GM19328 (cell line): ENCODE data around the gene SYNGR4.
"Not testable (repeated sequence)": the region's sequence is repeated elsewhere in the genome, so short reads cannot be mapped to it uniquely, and the experiment has no call there.

Experiments used
- ATAC-seq: cut with Tn5 transposase; IDR thresholded peaks from one replicate; pipeline ENCODE4 v1.9.1; 2021; ENCODE audit warnings: mild to moderate bottlenecking, moderate library complexity; ENCODE audit not compliant: unreplicated experiment

Gene SYNGR4

GRCh38 chr19:48370955-48371354, 6.8 kb downstream of the SYNGR4 start:
- no peak for ATAC-seq

GRCh38 chr19:48371367-48371766, 7.2 kb downstream of the SYNGR4 start:
- ATAC-seq: no peak

GRCh38 chr19:48371771-48372170, 7.6 kb downstream of the SYNGR4 start:
- not testable (repeated sequence) for ATAC-seq

- ATAC-seq: no peak
Measured at GRCh38 chr19:48372904-48373303, 8.7 kb downstream of the SYNGR4 start.

GRCh38 chr19:48373567-48373966, 9.4 kb downstream of the SYNGR4 start:
- ATAC-seq: no peak

- ATAC-seq: no peak
Measured at GRCh38 chr19:48378194-48378570, 14.0 kb downstream of the SYNGR4 start.

- ATAC-seq: no peak
Measured at GRCh38 chr19:48379058-48379457, 14.9 kb downstream of the SYNGR4 start.

- no peak for ATAC-seq
Measured at GRCh38 chr19:48381178-48381950, 17.2 kb downstream of the SYNGR4 start.

- ATAC-seq: no peak
Measured at GRCh38 chr19:48382286-48382685, 18.1 kb downstream of the SYNGR4 start.

GRCh38 chr19:48385461-48386087, 21.4 kb downstream of the SYNGR4 start:
- no peak for ATAC-seq

GRCh38 chr19:48386981-48387380, 22.8 kb downstream of the SYNGR4 start:
- ATAC-seq: no peak

GRCh38 chr19:48390188-48391099, 26.3 kb downstream of the SYNGR4 start:
- ATAC-seq: no peak

GRCh38 chr19:48391100-48392005, 27.2 kb downstream of the SYNGR4 start, which contains the start of gene KDELR1:
Gene KDELR1 (minus strand): TSS chr19:48391551. CDS start chr19:48391358, 193 bp downstream.
- ATAC-seq: no peak

GRCh38 chr19:48392006-48392344, 27.8 kb downstream of the SYNGR4 start:
- not testable (repeated sequence) for ATAC-seq

GRCh38 chr19:48392860-48393558, 28.8 kb downstream of the SYNGR4 start:
- no peak for ATAC-seq

GRCh38 chr19:48393559-48394330, 29.6 kb downstream of the SYNGR4 start, which contains the start of gene GRIN2D:
Gene GRIN2D (plus strand): TSS chr19:48393668. CDS start chr19:48398393, 4,725 bp downstream.
- no peak for ATAC-seq

GRCh38 chr19:48394331-48395169, 30.4 kb downstream of the SYNGR4 start:
- ATAC-seq: no peak

- ATAC-seq: no peak
Measured at GRCh38 chr19:48395170-48395455, 30.9 kb downstream of the SYNGR4 start.
